GM18508 (cell line): ENCODE results near the gene CRIP2.

Experiments used
- ATAC-seq: cut with Tn5 transposase; IDR thresholded peaks from one replicate; pipeline ENCODE4 v1.9.1; 2021; ENCODE audit warnings: moderate number of reproducible peaks; ENCODE audit not compliant: insufficient read depth, unreplicated experiment

The CRIP2 gene

GRCh38 chr14:105519946-105520698 lies 45.5 kb downstream of the CRIP2 start:
- no peak for ATAC-seq

- ATAC-seq, result no peak
Measured at GRCh38 chr14:105525326-105525725, 50.7 kb downstream of the CRIP2 start.

GRCh38 chr14:105525861-105526775 lies 51.5 kb downstream of the CRIP2 start, which contains the start of gene TMEM121:
TMEM121 (plus strand) TSS chr14:105526583; CDS start chr14:105528835, 2,252 bp downstream.
- ATAC-seq, result no peak

GRCh38 chr14:105526776-105527380 lies 52.3 kb downstream of the CRIP2 start:
- no peak for ATAC-seq

GRCh38 chr14:105527381-105527825 lies 52.8 kb downstream of the CRIP2 start:
- ATAC-seq, result no peak

GRCh38 chr14:105527826-105528585 lies 53.4 kb downstream of the CRIP2 start:
- no peak for ATAC-seq

- no peak for ATAC-seq
Measured at GRCh38 chr14:105528586-105529318, 54.1 kb downstream of the CRIP2 start.

- ATAC-seq, result no peak
Measured at GRCh38 chr14:105529319-105529568, 54.6 kb downstream of the CRIP2 start.
